Body of pancreas (tissue), 4 donors: ENCODE data around the gene TMEM86B. TPM values are rescaled to one million over a fixed set of nuclear protein-coding genes. Genes with fewer than 3 reads are reported as not detected.

Experiments
- ATAC-seq: fragments of 150-250 bp; one replicate; pipeline ENCODE4 v1.9.1; 2016
- DNase-seq, 4 donors: peaks; one replicate each; pipeline ENCODE4 v3.0.0-alpha.2; 2019
- H3K27ac ChIP-seq, 4 donors: fragments of 200-600 bp; sonication (generic); 1 replicate in 3 of 4; 2 replicates in 1 of 4; pipeline versions ENCODE4 v1.5.1 to v1.6.1; 2016 to 2019; ENCODE audit warnings: mild to moderate bottlenecking in 1 of 4, mixed read lengths in 1 of 4, moderate library complexity in 1 of 4
- H3K27me3 ChIP-seq, 2 donors: fragments of 200-600 bp; sonication (generic); one replicate each; pipeline ENCODE4 v1.6.0; 2016; ENCODE audit warnings: mild to moderate bottlenecking in 1 of 2
- H3K36me3 ChIP-seq, 2 donors: fragments of 200-600 bp; sonication (generic); replicated peaks in 1 of 2; 2 replicates each; pipeline ENCODE4 v1.5.1; 2016; ENCODE audit warnings: low read depth in 2 of 2; ENCODE audit not compliant: insufficient read depth in 1 of 2
- H3K4me1 ChIP-seq: fragments of 200-600 bp; sonication (generic); one replicate; pipeline ENCODE4 v1.6.0; 2016
- H3K4me3 ChIP-seq, 2 donors: fragments of 200-600 bp; sonication (generic); 1 replicate in 1 of 2; 2 replicates in 1 of 2; pipeline ENCODE4 v1.5.1; 2016 to 2019
- H3K9me3 ChIP-seq, 3 donors: fragments of 200-600 bp; sonication (generic); 1 replicate in 2 of 3; 2 replicates in 1 of 3; pipeline ENCODE4 v1.5.1; 2016
- POLR2A ChIP-seq, 3 donors: fragments of 450-650 bp; IDR thresholded peaks; one replicate each; pipeline ENCODE4 v1.6.1; 2016; ENCODE audit warnings: antibody characterized with exemption in 3 of 3, mild to moderate bottlenecking in 2 of 3
- WGBS, 2 donors: methylation state at CpG; one replicate each; pipeline ENCODE4 v1.1.5; 2017; 5-methylcytosine and 5-hydroxymethylcytosine counted together
- intact Hi-C: fragments of 100-400 bp; cut with DNase I; formaldehyde crosslinking; loops from one replicate; pipeline ENCODE4 v1.15.1; 2023
- microRNA-seq, 2 donors: library from miRNA; unstranded; fragments of <30 nt; microRNA quantifications; one replicate each; pipeline ENCODE4, GENCODE V29; 2016; ENCODE audit warnings: borderline number of aligned reads in 2 of 2, borderline replicate concordance in 2 of 2
- small RNA-seq: library from RNA; depleted of rRNA; stranded (forward); fragments of <200 nt; gene quantifications from one replicate; pipeline ENCODE3, GENCODE V24; 2016
- total RNA-seq, 2 donors: library from RNA; depleted of rRNA; stranded (reverse); fragments of >200 nt; gene quantifications; one replicate each; pipeline ENCODE4 v1.1.0, GENCODE V29; 2016
- TF ChIP-seq, protein P1 (sequence below), 7 experiments: fragments of 450-650 bp in 4 of 7; fragments of 200-600 bp in 3 of 7; sonication (generic) in 3 of 7; IDR thresholded peaks; one replicate each; pipeline ENCODE4 v1.5.1; 2016 to 2019; ENCODE audit warnings: antibody characterized with exemption in 7 of 7

The TMEM86B gene
- total RNA-seq, 2 donors from 2014 or later, result 1.6 to 3.0 TPM

DNA sequence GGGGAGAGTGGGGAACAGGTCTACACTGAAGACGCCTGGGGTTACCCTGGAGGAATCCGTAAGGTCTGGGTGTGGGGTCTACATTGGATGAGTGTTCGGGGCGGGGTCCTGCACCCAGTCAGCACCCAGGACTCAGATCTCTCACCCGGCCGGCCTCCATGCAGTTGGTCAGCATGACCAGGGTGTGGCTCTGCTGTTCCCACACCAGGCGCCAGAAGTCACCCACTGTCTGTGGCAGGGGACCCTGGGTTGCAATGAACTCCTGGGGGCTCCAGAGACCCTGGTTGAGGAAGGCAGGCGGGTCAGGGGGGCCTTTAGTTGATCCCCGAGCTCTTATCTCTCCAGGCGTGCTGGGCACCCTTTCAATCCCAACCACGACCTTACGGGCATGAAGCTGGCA, 42.5 kb downstream of the TMEM86B start:
- peaks cover 0 to under 1% of the 10 kb centered on the region in 2 donors for H3K27me3 ChIP-seq
- intact Hi-C loops, result no loop called here
- DNase-seq, result no peak

DNA sequence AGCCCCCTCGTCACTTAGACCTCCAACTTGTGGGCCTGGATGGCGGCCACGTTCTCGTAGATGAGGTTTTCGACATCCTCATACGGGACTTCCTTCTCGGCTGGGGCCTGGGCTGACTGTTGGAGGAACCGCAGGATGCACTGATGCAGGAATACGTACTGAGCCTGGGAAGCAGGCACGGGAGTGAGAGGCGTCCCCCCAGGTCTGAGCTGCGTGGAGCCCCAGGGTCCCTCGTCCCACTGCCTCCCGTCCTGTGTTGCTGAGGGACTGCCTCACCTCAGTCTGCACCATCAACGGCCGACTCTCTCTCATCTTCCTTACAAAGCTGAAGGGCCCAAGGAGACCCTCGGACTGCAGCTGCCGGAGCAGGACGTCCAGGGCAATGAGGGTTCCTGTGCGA, 46.8 kb downstream of the TMEM86B start:
- Histone ChIP-seq H3K9me3 (no peaks in the 10 kb centered on the region), H3K27ac (no peak overlapping the region), H3K4me3 (no peak overlapping the region), H3K27me3 (peaks cover 0 to 32% of the 10 kb centered on the region in 2 donors), H3K4me1 (peaks cover 18% of the 10 kb centered on the region), H3K36me3 (no peaks in the 10 kb centered on the region)
- no peak for TF ChIP-seq POLR2A (IDR thresholded peaks at IDR 0.05)
- TF ChIP-seq, protein P1, sequence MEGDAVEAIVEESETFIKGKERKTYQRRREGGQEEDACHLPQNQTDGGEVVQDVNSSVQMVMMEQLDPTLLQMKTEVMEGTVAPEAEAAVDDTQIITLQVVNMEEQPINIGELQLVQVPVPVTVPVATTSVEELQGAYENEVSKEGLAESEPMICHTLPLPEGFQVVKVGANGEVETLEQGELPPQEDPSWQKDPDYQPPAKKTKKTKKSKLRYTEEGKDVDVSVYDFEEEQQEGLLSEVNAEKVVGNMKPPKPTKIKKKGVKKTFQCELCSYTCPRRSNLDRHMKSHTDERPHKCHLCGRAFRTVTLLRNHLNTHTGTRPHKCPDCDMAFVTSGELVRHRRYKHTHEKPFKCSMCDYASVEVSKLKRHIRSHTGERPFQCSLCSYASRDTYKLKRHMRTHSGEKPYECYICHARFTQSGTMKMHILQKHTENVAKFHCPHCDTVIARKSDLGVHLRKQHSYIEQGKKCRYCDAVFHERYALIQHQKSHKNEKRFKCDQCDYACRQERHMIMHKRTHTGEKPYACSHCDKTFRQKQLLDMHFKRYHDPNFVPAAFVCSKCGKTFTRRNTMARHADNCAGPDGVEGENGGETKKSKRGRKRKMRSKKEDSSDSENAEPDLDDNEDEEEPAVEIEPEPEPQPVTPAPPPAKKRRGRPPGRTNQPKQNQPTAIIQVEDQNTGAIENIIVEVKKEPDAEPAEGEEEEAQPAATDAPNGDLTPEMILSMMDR (IDR thresholded peaks at IDR 0.05), result no peak
- intact Hi-C loops, result no loop called here
- no peak for ATAC-seq
- WGBS, 2 donors, result 66 to 87% methylated on average over 6 to 20 of the region's 20 CpGs
- no peak for DNase-seq

More for the DNA sequence above, 42.5 kb downstream of the TMEM86B start:
- H3K9me3 ChIP-seq, result no peaks in the 10 kb centered on the region
- no peak for TF ChIP-seq POLR2A (IDR thresholded peaks at IDR 0.05)
- TF ChIP-seq, protein P1 (IDR thresholded peaks at IDR 0.05), result no peak
- WGBS, 2 donors, result 66 to 71% methylated on average over 5 to 11 of the region's 12 CpGs
- no peak overlapping the region for H3K4me3 ChIP-seq
- no peak overlapping the region for H3K27ac ChIP-seq
- no peaks in the 10 kb centered on the region for H3K4me1 ChIP-seq
- ATAC-seq, result no peak
- H3K36me3 ChIP-seq, result no peaks in the 10 kb centered on the region

DNA sequence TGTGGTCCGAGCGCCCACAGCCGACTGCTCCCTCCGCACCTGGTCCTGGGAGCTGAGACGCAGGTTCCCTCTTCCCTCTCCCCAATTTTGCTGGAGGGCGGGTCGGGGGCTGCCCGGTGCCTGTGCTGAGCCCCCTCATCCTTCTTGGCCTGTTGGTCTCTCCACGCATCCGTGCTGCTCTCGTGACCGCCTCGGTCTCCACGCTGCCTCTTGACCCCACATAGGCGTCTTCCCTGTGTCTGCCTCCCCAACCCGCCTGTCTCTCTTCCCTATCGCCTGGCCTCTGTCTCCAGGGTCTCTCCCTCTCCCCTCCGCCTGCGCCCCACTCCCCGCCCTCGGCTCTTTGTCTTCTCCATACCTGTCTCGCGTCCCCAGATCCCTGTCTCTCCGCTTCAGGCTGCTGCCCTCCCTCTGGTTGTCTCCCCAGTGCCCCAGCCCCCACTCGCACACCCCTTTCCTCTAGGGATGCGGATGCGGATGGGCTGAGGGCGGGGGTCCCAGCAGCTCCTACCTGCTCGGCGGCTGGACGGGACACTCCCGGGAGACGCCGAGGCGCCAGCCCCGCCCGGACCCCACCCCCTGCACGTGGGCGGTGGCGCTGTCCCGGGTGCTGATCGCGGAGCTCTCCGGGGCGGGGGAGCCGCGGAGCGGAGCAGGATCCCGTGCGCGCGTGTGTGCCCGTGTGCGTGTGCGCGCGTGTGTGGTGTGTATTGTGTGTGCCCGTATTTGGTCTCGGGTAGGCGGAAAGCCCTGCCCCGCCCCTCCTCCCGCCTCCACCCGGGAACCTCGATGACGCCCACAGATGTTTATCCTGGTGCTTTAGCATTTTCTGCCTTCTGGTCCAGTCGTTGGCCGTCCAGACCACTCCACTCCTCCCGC, 48.7 kb downstream of the TMEM86B start, which contains the start of gene SYT5:
SYT5 (minus strand) TSS at position 684 of the 879 bp plus-strand sequence. CDS start 1,248 bp downstream, outside the sequence.
- TF ChIP-seq POLR2A (IDR thresholded peaks at IDR 0.05), result no peak
- TF ChIP-seq, protein P1 (IDR thresholded peaks at IDR 0.05), result no peak
- no peaks in the 10 kb centered on the region for H3K9me3 ChIP-seq
- H3K27me3 ChIP-seq, result peaks cover 0 to 45% of the 10 kb centered on the region in 2 donors
- H3K4me1 ChIP-seq, result peaks cover 18% of the 10 kb centered on the region
- WGBS, 2 donors, result 2% methylated on average over 28 to 57 of the region's 68 CpGs
- DNase-seq (peak; percentile 29 to 57 (median 47)), ATAC-seq (peak; percentile 62)
- H3K36me3 ChIP-seq, result no peaks in the 10 kb centered on the region
- no peak within 1 kb of the TSS for H3K4me3 ChIP-seq
- no peak within 1 kb of the TSS for H3K27ac ChIP-seq
- intact Hi-C loops, result no loop called here

DNA sequence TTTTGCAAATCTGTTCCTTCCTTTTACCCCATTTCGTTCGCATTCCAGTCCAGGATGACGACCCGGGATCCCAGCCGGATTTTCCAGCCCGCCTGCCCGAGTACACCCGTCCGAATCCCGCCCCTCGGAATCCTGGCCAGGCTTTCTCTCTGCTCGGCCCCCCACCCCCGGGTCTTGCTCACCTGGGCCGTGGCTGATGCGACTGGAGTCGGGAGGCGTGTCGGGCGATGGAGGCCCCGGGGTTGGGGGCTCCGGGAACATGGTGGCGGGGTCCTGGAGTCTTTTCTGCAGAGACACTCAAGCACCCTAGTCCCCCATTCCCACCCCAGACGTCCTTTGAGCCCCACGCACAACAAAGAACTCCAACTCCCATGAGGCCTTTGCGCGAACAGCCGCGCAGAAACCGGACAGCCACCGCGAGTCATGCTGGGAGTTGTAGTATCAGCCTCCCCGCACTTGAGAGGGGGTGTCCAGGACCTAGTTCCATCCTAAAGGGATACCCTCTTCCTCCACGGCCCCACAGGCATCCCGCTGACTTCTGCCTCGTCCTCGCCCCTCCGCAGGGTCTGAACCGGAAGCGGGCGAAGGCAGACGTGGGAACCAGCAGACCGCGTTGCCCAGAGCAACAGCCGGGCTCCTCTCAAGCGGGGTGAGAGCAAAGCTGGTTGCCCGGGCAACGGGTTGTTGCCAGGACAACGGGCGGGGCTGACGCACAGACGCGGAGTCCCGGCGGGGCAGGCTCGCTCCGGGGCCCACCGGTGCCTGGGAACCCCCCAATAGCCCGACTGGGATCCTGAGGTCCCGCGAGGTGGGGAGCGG, 49.6 kb downstream of the TMEM86B start:
- intact Hi-C loops, result no loop called here
- peaks cover 18% of the 10 kb centered on the region for H3K4me1 ChIP-seq
- no peaks in the 10 kb centered on the region for H3K9me3 ChIP-seq
- H3K36me3 ChIP-seq, result no peaks in the 10 kb centered on the region
- DNase-seq (peak; percentile 76 to 84 (median 82)), ATAC-seq (peak; percentile 77)
- WGBS, 2 donors, result 5 to 10% methylated on average over 14 to 60 of the region's 61 CpGs
- peaks cover 0 to 53% of the 10 kb centered on the region in 2 donors for H3K27me3 ChIP-seq
- H3K27ac ChIP-seq, result no peak overlapping the region
- peak in 1 of 3 donors; percentile 11 for TF ChIP-seq POLR2A (IDR thresholded peaks at IDR 0.05)
- TF ChIP-seq, protein P1 (IDR thresholded peaks at IDR 0.05), result no peak
- H3K4me3 ChIP-seq, result no peak overlapping the region

Small RNAs within 50 kb of the gene (microRNA-seq; reads per million reads assigned to microRNA genes)
- 0 to 1.9 reads per million in 2 donors for gene MIR6802
- 5.6 to 11.2 reads per million in 2 donors for gene MIR6803
- 0 to 0.47 reads per million in 2 donors for gene MIR6804

Small RNAs within 50 kb of the gene (small RNA-seq; reads per million reads assigned to genes)
- gene MIR6802 (not detected), gene MIR6803 (not detected), gene MIR6804 (not detected)

Other genes starting within 250 kb of the TMEM86B start
- gene GP6, start 190.5 kb downstream of the TMEM86B start, total RNA-seq, result under 1 TPM in 1 of 2 donors, not detected in 1; 0.78 TPM
- 10 to 100 TPM; 18.4 to 20.4 TPM for gene RDH13, start 165.6 kb downstream of the TMEM86B start, total RNA-seq
- gene EPS8L1, start 152.9 kb downstream of the TMEM86B start, total RNA-seq, result 10 to 100 TPM; 22.1 to 23.3 TPM
- gene PPP1R12C, start 111.1 kb downstream of the TMEM86B start, total RNA-seq, result 100 to 1,000 TPM in 1 of 2 donors, 10 to 100 TPM in 1; 81.2 to 135 TPM
- not detected for gene TNNT1, start 79.6 kb downstream of the TMEM86B start, total RNA-seq
- gene TNNI3, start 71.0 kb downstream of the TMEM86B start, total RNA-seq, result not detected
- gene DNAAF3, start 62.1 kb downstream of the TMEM86B start, total RNA-seq, result 1 to 10 TPM; 1.6 TPM
- gene SYT5, start 48.5 kb downstream of the TMEM86B start, total RNA-seq, result under 1 TPM in 1 of 2 donors, not detected in 1; 0.26 TPM
- gene PTPRH, start 19.3 kb downstream of the TMEM86B start, total RNA-seq, result 10 to 100 TPM; 14.8 to 15.8 TPM
- gene PPP6R1, start 30.3 kb upstream of the TMEM86B start, total RNA-seq, result 10 to 100 TPM; 19.2 to 20.8 TPM
- gene HSPBP1, start 51.3 kb upstream of the TMEM86B start, total RNA-seq, result 10 to 100 TPM; 12.5 to 51.1 TPM
- 1 to 10 TPM in 1 of 2 donors, under 1 TPM in 1; 0.66 to 1.0 TPM for gene BRSK1, start 55.2 kb upstream of the TMEM86B start, total RNA-seq
- gene TMEM150B, start 96.6 kb upstream of the TMEM86B start, total RNA-seq, result 1 to 10 TPM in 1 of 2 donors, not detected in 1; 1.0 TPM
- 10 to 100 TPM; 14.8 to 17.6 TPM for gene KMT5C, start 111.1 kb upstream of the TMEM86B start, total RNA-seq
- gene COX6B2, start 126.0 kb upstream of the TMEM86B start, total RNA-seq, result 1 to 10 TPM in 1 of 2 donors, not detected in 1; 1.6 TPM
- gene GARIN5B, start 134.5 kb upstream of the TMEM86B start, total RNA-seq, result not detected
- not detected for gene IL11, start 141.7 kb upstream of the TMEM86B start, total RNA-seq
- gene TMEM190, start 148.1 kb upstream of the TMEM86B start, total RNA-seq, result not detected
- 10 to 100 TPM; 12.5 to 53.4 TPM for gene TMEM238, start 155.5 kb upstream of the TMEM86B start, total RNA-seq
- gene RPL28, start 157.2 kb upstream of the TMEM86B start, total RNA-seq, result 100 to 1,000 TPM; 113 to 268 TPM
- gene UBE2S, start 179.0 kb upstream of the TMEM86B start, total RNA-seq, result 1 to 10 TPM; 6.5 to 7.9 TPM
- gene SHISA7, start 214.5 kb upstream of the TMEM86B start, total RNA-seq, result not detected
- gene ISOC2, start 232.9 kb upstream of the TMEM86B start, total RNA-seq, result 10 to 100 TPM; 38.4 to 75.8 TPM
- not detected for gene C19orf85, start 236.0 kb upstream of the TMEM86B start, total RNA-seq
- gene ZNF628, start 247.9 kb upstream of the TMEM86B start, total RNA-seq, result 1 to 10 TPM; 3.4 to 8.2 TPM